Head of caudate nucleus (tissue), 42 donors: Measurements from ENCODE around the gene CDK5.

Source experiments
- DNase-seq, 42 donors: peaks; one replicate each; pipeline versions ENCODE4 v3.0.0 to v3.0.0-alpha.2; 2020 to 2021; ENCODE audit warnings: mixed read lengths in 7 of 42
- intact Hi-C: fragments of 100-400 bp; cut with DNase I; formaldehyde crosslinking; loops from one replicate; pipeline ENCODE4 v1.15.0; 2022

The CDK5 gene

GRCh38 chr7:151077705-151078232 lies 20.1 kb upstream of the CDK5 start:
- no peak for DNase-seq
- intact Hi-C loops, result no loop called here

GRCh38 chr7:151076863-151077704 lies 19.4 kb upstream of the CDK5 start:
- intact Hi-C loops, result no loop called here
- DNase-seq, result no peak

- no peak for DNase-seq
- intact Hi-C loops, result no loop called here
Observed at GRCh38 chr7:151075978-151076426, 18.3 kb upstream of the CDK5 start.

GRCh38 chr7:151075662-151075971 lies 17.9 kb upstream of the CDK5 start:
- DNase-seq, result no peak
- intact Hi-C loops, result no loop called here

GRCh38 chr7:151074817-151075661 lies 17.3 kb upstream of the CDK5 start:
- intact Hi-C loops, result no loop called here
- no peak for DNase-seq

GRCh38 chr7:151073990-151074389 lies 16.3 kb upstream of the CDK5 start:
- intact Hi-C loops, result no loop called here
- no peak for DNase-seq

- intact Hi-C loops, result no loop called here
Observed at GRCh38 chr7:151071032-151071866, 13.6 kb upstream of the CDK5 start.

GRCh38 chr7:151070574-151070960 lies 12.9 kb upstream of the CDK5 start:
- DNase-seq, result no peak
- intact Hi-C loops, result no loop called here

More at GRCh38 chr7:151071032-151071866, 13.6 kb upstream of the CDK5 start:
- DNase-seq, result no peak

- intact Hi-C loops, result no loop called here
- no peak for DNase-seq
Observed at GRCh38 chr7:151069841-151070573, 12.3 kb upstream of the CDK5 start.

GRCh38 chr7:151068069-151068773 lies 10.5 kb upstream of the CDK5 start:
- intact Hi-C loops, result no loop called here
- DNase-seq, result no peak

- no peak for DNase-seq
- intact Hi-C loops, result no loop called here
Observed at GRCh38 chr7:151066273-151066974, 8.7 kb upstream of the CDK5 start.

- DNase-seq, result no peak
- intact Hi-C loops, result no loop called here
Observed at GRCh38 chr7:151065516-151065915, 7.8 kb upstream of the CDK5 start.

- intact Hi-C loops, result no loop called here
Observed at GRCh38 chr7:151064993-151065392, 7.3 kb upstream of the CDK5 start.

GRCh38 chr7:151064454-151064853 lies 6.8 kb upstream of the CDK5 start:
- intact Hi-C loops, result no loop called here
- DNase-seq, result no peak

More at GRCh38 chr7:151064993-151065392, 7.3 kb upstream of the CDK5 start:
- DNase-seq, result no peak

GRCh38 chr7:151063212-151063561 lies 5.5 kb upstream of the CDK5 start:
- intact Hi-C loops, result no loop called here
- DNase-seq, result no peak

- DNase-seq, result no peak
Observed at GRCh38 chr7:151062399-151063211, 4.9 kb upstream of the CDK5 start.

GRCh38 chr7:151062111-151062398 lies 4.4 kb upstream of the CDK5 start:
- intact Hi-C loops, result no loop called here
- DNase-seq, result no peak

More at GRCh38 chr7:151062399-151063211, 4.9 kb upstream of the CDK5 start:
- intact Hi-C loops, result no loop called here
